HG03280 (cell line): ENCODE results near the gene PROKR2.

Experiments
- ATAC-seq: cut with Tn5 transposase; IDR thresholded peaks from one replicate; pipeline ENCODE4 v1.9.1; 2021; ENCODE audit warnings: mild to moderate bottlenecking, moderate library complexity; ENCODE audit not compliant: unreplicated experiment

Gene PROKR2

DNA sequence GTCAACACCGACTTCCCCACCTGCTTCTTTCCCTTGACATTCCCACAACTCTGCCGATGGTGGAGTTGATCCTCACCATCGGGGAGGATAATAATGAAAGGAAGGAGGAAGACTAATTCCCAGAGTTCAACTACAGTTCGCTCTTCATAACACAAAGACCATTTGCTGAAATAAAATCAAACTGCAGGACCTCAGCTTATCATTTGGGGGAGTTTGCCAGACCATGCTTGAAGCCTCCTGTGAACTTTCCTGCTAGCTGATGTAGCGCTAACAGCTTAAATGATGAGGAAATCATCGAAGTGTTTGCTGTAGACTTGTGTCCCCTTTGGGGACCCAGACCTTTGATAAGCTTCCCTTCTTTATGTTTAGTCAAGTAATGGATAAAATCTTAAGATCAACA lies 26.2 kb downstream of the PROKR2 start:
- ATAC-seq, result no peak

DNA sequence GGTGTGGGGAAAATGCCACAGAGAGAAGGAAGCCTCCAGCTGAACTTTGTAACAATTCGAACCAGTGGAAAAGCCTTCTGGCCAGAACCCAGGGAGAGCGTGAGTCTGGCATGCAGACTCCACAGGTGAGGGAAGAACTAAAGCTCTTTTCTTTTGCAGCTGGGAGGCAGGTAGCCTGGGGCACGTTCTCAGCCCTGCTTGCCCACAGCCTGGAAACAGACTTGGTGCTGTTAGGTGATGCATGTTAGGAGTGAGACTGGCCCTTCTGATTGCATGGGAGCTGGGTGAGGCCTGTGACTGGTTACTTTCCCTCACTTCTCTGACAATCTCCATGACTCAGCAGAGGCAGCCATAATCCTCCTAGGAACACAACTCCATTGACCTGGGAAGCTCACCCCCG lies 34.2 kb downstream of the PROKR2 start:
- no peak for ATAC-seq

DNA sequence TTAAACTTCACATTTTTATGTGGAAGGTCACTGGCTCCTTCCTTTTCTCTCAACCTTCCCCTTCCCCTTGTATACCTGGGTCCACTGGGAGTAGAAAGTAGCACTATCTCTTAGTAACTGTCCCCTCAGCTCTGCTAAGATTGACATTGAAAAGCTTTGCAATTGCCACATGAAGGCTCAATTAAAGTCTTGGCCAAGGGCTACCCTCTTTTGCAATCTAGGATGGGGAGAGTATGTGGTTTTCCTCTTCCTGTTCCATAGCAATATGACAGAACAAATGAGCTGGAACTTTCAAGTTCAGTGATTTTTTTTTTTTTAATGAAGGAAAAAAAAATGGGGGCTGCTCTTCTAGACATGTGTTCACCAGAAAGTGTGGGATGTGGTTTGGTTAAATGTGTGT lies 37.1 kb downstream of the PROKR2 start:
- no peak for ATAC-seq

DNA sequence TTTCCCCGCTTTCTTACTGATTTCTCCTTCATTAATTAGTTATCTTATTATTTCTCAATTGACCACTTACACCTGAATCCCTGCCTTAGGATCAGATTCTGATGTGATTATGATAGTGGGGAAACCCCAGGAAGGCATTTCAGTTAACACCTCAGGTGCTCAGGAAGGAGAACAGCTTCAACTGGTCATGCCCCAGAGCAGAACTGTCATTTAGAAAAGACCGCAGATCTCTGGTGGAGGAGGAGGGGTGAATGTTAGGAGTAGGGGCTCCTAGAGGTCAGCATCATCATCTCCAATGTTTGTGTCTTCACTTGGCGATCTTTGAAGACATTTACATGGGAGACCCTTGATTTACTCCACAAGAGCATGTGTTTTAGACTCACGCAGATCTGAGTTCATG lies 44.5 kb downstream of the PROKR2 start:
- no peak for ATAC-seq

DNA sequence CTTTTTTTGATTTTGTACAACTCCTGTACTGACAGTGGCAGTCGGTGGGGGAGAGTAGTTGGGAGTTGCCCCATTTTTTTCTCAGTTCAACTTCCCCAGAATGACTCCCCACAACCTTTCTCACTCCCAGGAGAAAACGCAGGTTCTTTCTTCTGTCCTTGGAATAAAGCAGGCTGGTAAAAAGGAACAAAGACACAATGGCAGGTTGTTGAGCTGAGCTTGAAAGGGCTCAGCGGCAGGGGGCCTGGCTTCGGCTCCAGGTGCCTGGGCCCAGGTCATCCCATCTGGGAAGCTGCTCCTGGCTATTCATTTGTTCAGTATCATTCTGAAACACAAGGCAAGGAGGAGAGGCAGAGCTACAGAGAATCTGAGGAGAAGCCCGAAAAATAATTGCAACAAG lies 46.2 kb downstream of the PROKR2 start:
- no peak for ATAC-seq

DNA sequence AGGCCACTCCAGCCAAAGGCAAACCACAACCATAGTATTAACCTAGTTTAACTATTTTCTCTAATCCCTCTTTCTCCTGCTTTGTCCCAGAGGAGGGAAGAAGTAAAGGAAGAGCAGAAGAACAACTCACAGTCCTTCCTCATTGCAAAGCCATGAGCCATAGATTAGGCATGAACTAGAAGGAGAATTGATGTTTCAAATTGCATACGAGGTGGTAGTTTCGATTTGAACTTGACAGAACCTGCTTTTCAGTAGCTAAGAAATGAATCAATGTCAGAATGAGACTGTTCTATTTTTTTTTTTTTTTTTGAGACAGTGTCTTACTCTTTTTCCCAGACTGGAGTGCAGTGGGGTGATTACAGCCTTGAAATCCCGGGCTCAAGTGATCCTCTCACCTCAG lies 48.3 kb downstream of the PROKR2 start:
- ATAC-seq, result no peak

DNA sequence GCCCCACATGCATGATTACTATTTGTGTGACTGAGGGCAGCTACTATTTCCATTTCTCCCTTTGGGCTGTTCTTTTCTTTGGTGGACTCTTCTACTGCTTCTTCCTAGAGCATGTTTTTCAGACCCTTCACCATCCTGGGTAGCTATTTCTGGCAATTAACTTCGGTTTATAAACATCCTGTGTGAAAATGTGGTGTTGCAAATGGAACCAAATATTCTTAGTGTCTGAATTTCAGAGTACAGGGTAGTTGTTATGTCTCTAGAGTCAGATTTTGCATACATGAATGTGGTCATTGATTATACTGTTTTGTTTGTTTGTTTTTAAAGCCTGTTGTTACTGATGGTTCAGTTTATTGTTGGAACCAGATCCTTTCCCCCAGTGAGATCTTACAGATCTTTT lies 49.7 kb downstream of the PROKR2 start:
- no peak for ATAC-seq
